HFF-Myc (cell line): ENCODE measurements around the gene CEND1.
A peak's percentile ranks its signal among the peaks of the same experiment; 100 is the strongest.

ENCODE experiments used
- DNase-seq: peaks from one replicate; pipeline ENCODE4 v3.0.0-alpha.2; 2011; ENCODE audit warnings: low read depth; ENCODE audit errors: extremely low read depth
- H3K4me3 ChIP-seq: replicated peaks from 2 replicates; pipeline ENCODE4 v1.5.1; 2011; ENCODE audit warnings: low read depth, mild to moderate bottlenecking, control low read depth, low read length
- CTCF ChIP-seq: IDR thresholded peaks from 2 replicates; pipeline ENCODE4 v1.5.1; 2012; ENCODE audit warnings: mild to moderate bottlenecking, low read depth, low read length, control low read depth; ENCODE audit errors: missing control alignments

The CEND1 gene

GRCh38 chr11:818396-819128, 28.7 kb upstream of the CEND1 start, which contains the start of gene PNPLA2:
TSS of gene PNPLA2 (plus strand) at chr11:818914. CDS start at chr11:819719, 805 bp downstream.
- peak within 1 kb of the TSS; percentile 60 for H3K4me3 ChIP-seq
- no peak for DNase-seq
- no peak for TF ChIP-seq CTCF

- DNase-seq: no peak
- no peak for TF ChIP-seq CTCF
- H3K4me3 ChIP-seq: no peak overlapping the region
Measured at GRCh38 chr11:816433-816779, 26.5 kb upstream of the CEND1 start.

GRCh38 chr11:815675-816432, 26.0 kb upstream of the CEND1 start:
- DNase-seq: no peak
- no peak overlapping the region for H3K4me3 ChIP-seq
- no peak for TF ChIP-seq CTCF

- no peak for TF ChIP-seq CTCF
- DNase-seq: no peak
- H3K4me3 ChIP-seq: no peak overlapping the region
Measured at GRCh38 chr11:813456-814096, 23.7 kb upstream of the CEND1 start.

- H3K4me3 ChIP-seq: no peak overlapping the region
- no peak for DNase-seq
- no peak for TF ChIP-seq CTCF
Measured at GRCh38 chr11:813072-813455, 23.2 kb upstream of the CEND1 start.

GRCh38 chr11:812390-812789, 22.5 kb upstream of the CEND1 start:
- peak overlapping the region; percentile 99 for H3K4me3 ChIP-seq

More at GRCh38 chr11:812390-812789, 22.5 kb upstream of the CEND1 start:
- DNase-seq: no peak
- no peak for TF ChIP-seq CTCF
